ENCODE data around the gene LDLR.

The LDLR gene

GRCh38 chr19:11089254-11090013 lies at the start of gene LDLR:
Gene LDLR, plus strand, starts transcription at chr19:11089463. Its CDS starts 86 bp downstream, at chr19:11089549.
- Mint-ChIP-seq H3K9me3 (ENCODE audit: low read depth) (no peaks in the 10 kb centered on the region), H3K4me1 (ENCODE audit: low read depth) (peaks cover 36% of the 10 kb centered on the region), H3K4me3 (peak within 1 kb of the TSS; percentile 95), H3K27me3 (no peaks in the 10 kb centered on the region), H3K36me3 (no peaks in the 10 kb centered on the region), H3K27ac (peak within 1 kb of the TSS; percentile 95)

DNA sequence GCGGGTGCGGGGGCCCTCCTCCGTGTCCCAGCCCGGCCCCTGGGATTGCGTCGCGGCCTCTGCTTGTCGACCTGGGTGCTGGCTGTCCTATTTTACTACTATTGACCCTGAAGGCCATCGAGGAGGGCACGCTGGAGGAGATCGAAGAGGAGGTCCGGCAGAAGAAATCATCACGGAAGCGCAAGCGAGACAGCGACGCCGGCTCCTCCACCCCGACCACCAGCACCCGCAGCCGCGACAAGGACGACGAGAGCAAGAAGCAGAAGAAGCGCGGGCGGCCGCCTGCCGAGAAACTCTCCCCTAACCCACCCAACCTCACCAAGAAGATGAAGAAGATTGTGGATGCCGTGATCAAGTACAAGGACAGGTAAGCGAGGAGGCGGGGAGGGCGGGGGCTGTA lies 48.1 kb upstream of the LDLR start:
- no peaks in the 10 kb centered on the region for H3K4me1 Mint-ChIP-seq (ENCODE audit: low read depth)
- no peak overlapping the region for H3K4me3 Mint-ChIP-seq
- H3K27me3 Mint-ChIP-seq, result no peaks in the 10 kb centered on the region
- peaks cover 2% of the 10 kb centered on the region for H3K36me3 Mint-ChIP-seq
- no peak overlapping the region for H3K27ac Mint-ChIP-seq
- no peaks in the 10 kb centered on the region for H3K9me3 Mint-ChIP-seq (ENCODE audit: low read depth)

DNA sequence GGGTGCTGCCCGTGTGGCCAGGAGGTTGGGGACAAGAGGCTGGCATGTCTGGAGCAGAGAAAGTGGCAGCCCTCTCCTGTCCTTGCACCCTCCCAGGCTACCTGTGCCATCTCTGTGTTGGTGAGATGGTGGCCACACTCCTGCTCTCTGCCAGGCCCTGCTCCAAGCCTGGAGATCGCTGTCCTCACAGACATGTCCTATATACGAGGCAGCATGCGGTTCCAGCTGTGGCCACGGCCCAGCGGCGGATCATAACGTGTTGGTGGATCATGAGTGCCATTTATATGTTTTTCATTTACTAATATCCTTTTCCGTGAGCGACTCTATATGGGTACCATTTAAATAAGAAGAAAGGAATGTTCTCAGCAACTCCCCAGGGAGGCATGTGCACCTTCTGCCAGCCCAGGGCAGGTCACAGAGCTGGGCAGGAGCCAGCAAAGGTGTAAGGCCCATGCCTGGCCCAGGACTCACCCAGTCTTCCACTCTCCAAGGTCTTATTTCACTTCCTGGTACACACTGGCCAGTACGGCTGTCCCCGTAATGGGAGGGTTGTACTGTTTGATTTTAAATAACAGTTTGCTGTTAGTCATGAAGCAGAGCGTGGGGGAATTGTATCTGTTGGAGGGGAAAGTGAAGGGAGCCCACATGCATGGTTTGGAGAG lies 47.2 kb upstream of the LDLR start:
- H3K36me3 Mint-ChIP-seq, result peaks cover 5% of the 10 kb centered on the region
- H3K27ac Mint-ChIP-seq, result no peak overlapping the region
- no peaks in the 10 kb centered on the region for H3K9me3 Mint-ChIP-seq (ENCODE audit: low read depth)
- H3K27me3 Mint-ChIP-seq, result no peaks in the 10 kb centered on the region
- H3K4me3 Mint-ChIP-seq, result no peak overlapping the region
- H3K4me1 Mint-ChIP-seq (ENCODE audit: low read depth), result peaks cover 5% of the 10 kb centered on the region

DNA sequence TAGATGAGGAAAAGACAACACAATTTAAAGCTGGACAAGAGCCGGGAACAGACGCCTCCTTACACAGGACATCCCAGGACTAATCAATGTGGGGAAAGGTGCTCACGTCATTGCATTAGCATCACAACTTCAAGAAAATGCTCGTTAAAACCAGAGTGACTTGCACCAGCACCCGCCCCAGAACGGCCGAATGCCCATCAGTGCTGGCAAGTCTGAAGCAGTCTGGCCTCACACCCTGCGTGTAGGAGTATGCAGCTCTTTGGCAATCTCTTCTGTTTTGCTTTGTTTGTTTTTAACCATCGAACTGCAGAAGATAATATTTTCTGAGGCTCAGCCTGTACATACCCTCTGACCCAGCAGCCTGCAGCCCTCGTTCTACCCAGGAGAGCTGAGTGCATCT lies 44.8 kb upstream of the LDLR start:
- no peak overlapping the region for H3K27ac Mint-ChIP-seq
- H3K9me3 Mint-ChIP-seq (ENCODE audit: low read depth), result no peaks in the 10 kb centered on the region
- H3K27me3 Mint-ChIP-seq, result no peaks in the 10 kb centered on the region
- peaks cover 19% of the 10 kb centered on the region for H3K4me1 Mint-ChIP-seq (ENCODE audit: low read depth)
- peaks cover 5% of the 10 kb centered on the region for H3K36me3 Mint-ChIP-seq
- no peak overlapping the region for H3K4me3 Mint-ChIP-seq

DNA sequence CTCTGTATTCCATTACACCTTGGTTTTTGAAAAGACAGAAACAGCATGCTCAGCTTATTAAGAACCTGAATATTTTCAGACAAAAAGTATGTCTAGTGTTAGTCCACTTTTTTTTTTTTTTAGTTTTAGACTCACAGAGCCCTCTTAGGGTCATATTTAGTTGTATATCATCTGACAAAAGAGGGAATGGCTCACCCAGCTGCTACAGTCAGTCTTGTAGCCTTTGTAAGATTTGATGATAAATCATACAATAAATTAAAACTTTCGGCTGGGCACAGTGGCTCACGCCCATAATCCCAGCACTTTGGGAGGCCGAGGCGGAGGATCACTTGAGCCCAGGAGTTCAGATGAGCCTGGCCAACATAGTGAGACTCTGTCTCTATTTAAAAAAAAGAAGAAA lies 43.7 kb upstream of the LDLR start:
- H3K27ac Mint-ChIP-seq, result no peak overlapping the region
- H3K9me3 Mint-ChIP-seq (ENCODE audit: low read depth), result no peaks in the 10 kb centered on the region
- H3K36me3 Mint-ChIP-seq, result peaks cover 5% of the 10 kb centered on the region
- H3K27me3 Mint-ChIP-seq, result no peaks in the 10 kb centered on the region
- H3K4me3 Mint-ChIP-seq, result no peak overlapping the region
- H3K4me1 Mint-ChIP-seq (ENCODE audit: low read depth), result peaks cover 29% of the 10 kb centered on the region

GRCh38 chr19:11046605-11047354 lies 42.5 kb upstream of the LDLR start:
- H3K27me3 Mint-ChIP-seq, result no peaks in the 10 kb centered on the region
- H3K4me1 Mint-ChIP-seq (ENCODE audit: low read depth), result peaks cover 33% of the 10 kb centered on the region
- H3K27ac Mint-ChIP-seq, result peak overlapping the region; percentile 3
- no peak overlapping the region for H3K4me3 Mint-ChIP-seq
- H3K9me3 Mint-ChIP-seq (ENCODE audit: low read depth), result no peaks in the 10 kb centered on the region
- H3K36me3 Mint-ChIP-seq, result peaks cover 5% of the 10 kb centered on the region

DNA sequence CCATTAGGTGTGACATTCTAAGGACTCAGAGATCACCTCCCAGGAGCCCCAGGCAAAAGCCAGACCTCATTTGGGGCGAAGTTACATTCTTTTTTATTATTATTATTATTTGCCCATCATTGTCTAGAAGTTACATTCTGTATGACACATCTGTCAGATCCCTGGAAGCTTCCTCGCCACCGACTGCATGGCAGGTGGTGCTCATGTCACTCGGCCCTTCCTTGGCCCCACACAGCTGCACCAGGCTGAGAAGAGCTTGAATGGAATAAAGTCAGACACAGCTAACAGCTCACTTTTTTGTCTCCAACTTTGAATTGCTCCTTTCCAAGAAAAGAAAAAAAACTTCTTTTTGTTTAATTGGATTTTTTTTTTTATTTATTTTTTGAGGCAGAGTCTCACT lies 41.4 kb upstream of the LDLR start:
- Mint-ChIP-seq H3K4me3 (no peak overlapping the region), H3K27ac (peak overlapping the region; percentile 46), H3K27me3 (no peaks in the 10 kb centered on the region), H3K9me3 (ENCODE audit: low read depth) (no peaks in the 10 kb centered on the region), H3K36me3 (peaks cover 5% of the 10 kb centered on the region), H3K4me1 (ENCODE audit: low read depth) (peaks cover 38% of the 10 kb centered on the region)

GRCh38 chr19:11050323-11051114 lies 38.7 kb upstream of the LDLR start:
- Mint-ChIP-seq H3K4me3 (no peak overlapping the region), H3K9me3 (ENCODE audit: low read depth) (no peaks in the 10 kb centered on the region), H3K36me3 (peaks cover 2% of the 10 kb centered on the region), H3K4me1 (ENCODE audit: low read depth) (peaks cover 38% of the 10 kb centered on the region), H3K27me3 (no peaks in the 10 kb centered on the region), H3K27ac (no peak overlapping the region)

GRCh38 chr19:11053817-11054195 lies 35.5 kb upstream of the LDLR start:
- peaks cover 26% of the 10 kb centered on the region for H3K4me1 Mint-ChIP-seq (ENCODE audit: low read depth)
- no peak overlapping the region for H3K4me3 Mint-ChIP-seq
- H3K27ac Mint-ChIP-seq, result no peak overlapping the region
- H3K9me3 Mint-ChIP-seq (ENCODE audit: low read depth), result no peaks in the 10 kb centered on the region
- H3K27me3 Mint-ChIP-seq, result no peaks in the 10 kb centered on the region
- peaks cover 3% of the 10 kb centered on the region for H3K36me3 Mint-ChIP-seq

- Mint-ChIP-seq H3K9me3 (ENCODE audit: low read depth) (no peaks in the 10 kb centered on the region), H3K4me1 (ENCODE audit: low read depth) (peaks cover 22% of the 10 kb centered on the region), H3K36me3 (peaks cover 3% of the 10 kb centered on the region), H3K27me3 (no peaks in the 10 kb centered on the region), H3K4me3 (no peak overlapping the region), H3K27ac (no peak overlapping the region)
These were observed 35.1 kb upstream of the LDLR start for GRCh38 chr19:11054200-11054599.

GRCh38 chr19:11054628-11055027 lies 34.6 kb upstream of the LDLR start:
- peaks cover 18% of the 10 kb centered on the region for H3K4me1 Mint-ChIP-seq (ENCODE audit: low read depth)
- no peak overlapping the region for H3K4me3 Mint-ChIP-seq
- H3K9me3 Mint-ChIP-seq (ENCODE audit: low read depth), result no peaks in the 10 kb centered on the region
- H3K36me3 Mint-ChIP-seq, result peaks cover 3% of the 10 kb centered on the region
- no peaks in the 10 kb centered on the region for H3K27me3 Mint-ChIP-seq
- no peak overlapping the region for H3K27ac Mint-ChIP-seq

GRCh38 chr19:11058246-11059030 lies 30.8 kb upstream of the LDLR start:
- Mint-ChIP-seq H3K9me3 (ENCODE audit: low read depth) (no peaks in the 10 kb centered on the region), H3K27ac (no peak overlapping the region), H3K4me1 (ENCODE audit: low read depth) (no peaks in the 10 kb centered on the region), H3K27me3 (no peaks in the 10 kb centered on the region), H3K4me3 (no peak overlapping the region), H3K36me3 (peaks cover 5% of the 10 kb centered on the region)

DNA sequence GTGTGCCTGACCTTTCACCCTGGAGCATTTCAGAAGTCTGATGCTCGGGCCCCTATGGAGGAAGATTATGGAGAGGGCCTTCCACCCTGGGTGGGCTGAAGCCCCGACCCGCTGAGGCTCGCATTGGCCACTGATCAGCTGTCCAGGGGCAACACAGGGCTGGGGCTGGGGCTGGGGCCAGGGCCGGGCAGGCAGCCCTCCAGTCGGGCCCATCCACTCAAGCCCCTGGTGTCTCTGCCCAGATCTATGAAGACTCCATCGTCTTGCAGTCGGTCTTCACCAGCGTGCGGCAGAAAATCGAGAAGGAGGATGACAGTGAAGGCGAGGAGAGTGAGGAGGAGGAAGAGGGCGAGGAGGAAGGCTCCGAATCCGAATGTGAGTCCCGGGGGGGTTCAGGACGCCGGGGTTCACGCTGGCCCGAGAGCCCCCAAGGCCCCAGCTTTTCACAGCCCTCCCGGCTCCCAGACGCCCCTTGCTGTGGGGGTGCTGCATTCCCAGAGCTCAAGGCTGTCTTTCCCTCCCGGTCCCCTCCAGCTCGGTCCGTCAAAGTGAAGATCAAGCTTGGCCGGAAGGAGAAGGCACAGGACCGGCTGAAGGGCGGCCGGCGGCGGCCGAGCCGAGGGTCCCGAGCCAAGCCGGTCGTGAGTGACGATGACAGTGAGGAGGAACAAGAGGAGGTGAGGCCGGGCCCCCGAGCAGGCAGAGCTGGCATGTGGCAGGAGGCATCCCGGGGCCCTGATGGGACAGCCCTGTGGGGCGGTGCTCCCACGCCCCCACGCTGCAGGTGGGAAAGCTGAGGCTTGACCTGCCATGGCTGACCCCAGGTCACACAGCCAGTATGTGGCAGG lies 29.5 kb upstream of the LDLR start:
- H3K4me1 Mint-ChIP-seq (ENCODE audit: low read depth), result no peaks in the 10 kb centered on the region
- H3K9me3 Mint-ChIP-seq (ENCODE audit: low read depth), result no peaks in the 10 kb centered on the region
- no peaks in the 10 kb centered on the region for H3K27me3 Mint-ChIP-seq
- no peak overlapping the region for H3K27ac Mint-ChIP-seq
- no peak overlapping the region for H3K4me3 Mint-ChIP-seq
- H3K36me3 Mint-ChIP-seq, result peaks cover 5% of the 10 kb centered on the region
